Measurements from ENCODE around the gene CD151.

Gene CD151

DNA sequence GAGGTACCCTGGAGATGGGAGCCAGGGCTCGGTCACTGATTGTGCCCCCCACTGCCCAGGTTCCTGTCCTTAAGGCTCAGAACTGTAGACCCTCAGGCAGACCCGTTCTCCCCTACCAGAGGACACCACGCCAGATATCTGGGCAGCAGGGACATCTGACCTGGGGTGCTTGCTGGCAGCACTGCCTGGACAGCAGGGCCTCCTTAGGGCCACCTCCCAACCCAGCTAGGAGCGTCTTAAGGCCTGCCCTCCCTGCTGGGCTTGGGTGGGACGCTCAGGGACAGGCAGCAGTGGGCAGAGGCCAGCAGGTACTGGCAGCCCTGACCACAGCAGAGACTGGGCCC lies 6.5 kb downstream of the CD151 start:
- H3K4me3 ChIP-seq (ENCODE audit: low read depth, low read length), result no peak overlapping the region
- no peak for DNase-seq (ENCODE audit: low read depth)
- TF ChIP-seq, protein P1, sequence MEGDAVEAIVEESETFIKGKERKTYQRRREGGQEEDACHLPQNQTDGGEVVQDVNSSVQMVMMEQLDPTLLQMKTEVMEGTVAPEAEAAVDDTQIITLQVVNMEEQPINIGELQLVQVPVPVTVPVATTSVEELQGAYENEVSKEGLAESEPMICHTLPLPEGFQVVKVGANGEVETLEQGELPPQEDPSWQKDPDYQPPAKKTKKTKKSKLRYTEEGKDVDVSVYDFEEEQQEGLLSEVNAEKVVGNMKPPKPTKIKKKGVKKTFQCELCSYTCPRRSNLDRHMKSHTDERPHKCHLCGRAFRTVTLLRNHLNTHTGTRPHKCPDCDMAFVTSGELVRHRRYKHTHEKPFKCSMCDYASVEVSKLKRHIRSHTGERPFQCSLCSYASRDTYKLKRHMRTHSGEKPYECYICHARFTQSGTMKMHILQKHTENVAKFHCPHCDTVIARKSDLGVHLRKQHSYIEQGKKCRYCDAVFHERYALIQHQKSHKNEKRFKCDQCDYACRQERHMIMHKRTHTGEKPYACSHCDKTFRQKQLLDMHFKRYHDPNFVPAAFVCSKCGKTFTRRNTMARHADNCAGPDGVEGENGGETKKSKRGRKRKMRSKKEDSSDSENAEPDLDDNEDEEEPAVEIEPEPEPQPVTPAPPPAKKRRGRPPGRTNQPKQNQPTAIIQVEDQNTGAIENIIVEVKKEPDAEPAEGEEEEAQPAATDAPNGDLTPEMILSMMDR (IDR thresholded peaks at IDR 0.05; ENCODE audit: insufficient read depth, low read depth, low read length, missing control alignments), result no peak

- no peak overlapping the region for H3K4me3 ChIP-seq (ENCODE audit: low read depth, low read length)
- TF ChIP-seq, protein P1 (IDR thresholded peaks at IDR 0.05; ENCODE audit: insufficient read depth, low read depth, low read length, missing control alignments), result peak; percentile 32
- DNase-seq (ENCODE audit: low read depth), result no peak
Observed at GRCh38 chr11:839875-840617, 7.3 kb downstream of the CD151 start.

GRCh38 chr11:841981-842369 lies 9.2 kb downstream of the CD151 start:
- no peak for DNase-seq (ENCODE audit: low read depth)
- TF ChIP-seq, protein P1 (IDR thresholded peaks at IDR 0.05; ENCODE audit: insufficient read depth, low read depth, low read length, missing control alignments), result no peak
- peak overlapping the region; percentile 98 for H3K4me3 ChIP-seq (ENCODE audit: low read depth, low read length)

DNA sequence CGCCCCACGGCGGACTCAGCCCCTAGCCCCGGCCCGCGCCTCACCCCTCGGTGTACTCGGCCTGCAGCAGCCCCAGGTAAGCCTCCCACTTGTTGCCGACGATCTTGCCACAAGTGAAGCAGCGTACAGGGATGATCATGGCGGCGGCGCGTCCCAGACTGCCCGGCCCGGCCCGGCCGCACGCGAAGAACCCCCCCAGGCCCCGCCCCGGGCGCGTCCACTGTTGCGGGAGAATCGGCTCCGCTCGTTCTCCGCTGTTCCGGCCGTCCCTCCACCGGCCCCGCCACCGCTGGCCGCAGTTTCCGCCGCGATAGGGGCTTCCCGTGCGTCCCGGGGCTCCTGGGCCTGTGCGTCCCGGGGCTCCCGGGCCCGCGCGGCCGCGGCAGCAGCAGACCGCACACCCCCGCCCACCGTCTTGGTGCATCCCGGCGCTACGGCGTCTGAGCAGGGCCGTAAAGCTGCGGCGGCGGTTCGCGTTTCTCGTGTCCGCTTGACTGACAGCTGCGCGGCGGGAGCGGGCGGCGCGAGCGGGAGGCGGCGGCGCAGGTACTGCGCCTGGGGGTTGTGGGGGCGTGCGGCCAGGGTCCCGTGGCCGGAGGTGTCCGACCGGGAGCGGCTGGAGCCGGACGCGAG lies 9.7 kb downstream of the CD151 start, which contains the start of the genes POLR2L and TSPAN4:
POLR2L (minus strand) TSS at position 160 of the 633 bp plus-strand sequence; CDS start at position 139, 21 bp downstream.
TSPAN4 (plus strand) TSS at position 483 of the 633 bp plus-strand sequence. CDS start 7,453 bp downstream, outside the sequence.
- TF ChIP-seq, protein P1 (IDR thresholded peaks at IDR 0.05; ENCODE audit: insufficient read depth, low read depth, low read length, missing control alignments), result no peak
- peak; percentile 96 for DNase-seq (ENCODE audit: low read depth)

GRCh38 chr11:843086-843734 lies 10.5 kb downstream of the CD151 start:
- TF ChIP-seq, protein P1 (IDR thresholded peaks at IDR 0.05; ENCODE audit: insufficient read depth, low read depth, low read length, missing control alignments), result no peak
- peak overlapping the region; percentile 98 for H3K4me3 ChIP-seq (ENCODE audit: low read depth, low read length)
- no peak for DNase-seq (ENCODE audit: low read depth)

More for the DNA sequence above, 9.7 kb downstream of the CD151 start, which contains the start of the genes POLR2L and TSPAN4:
- peak within 1 kb of the TSS; percentile 98 for H3K4me3 ChIP-seq (ENCODE audit: low read depth, low read length)

- DNase-seq (ENCODE audit: low read depth), result no peak
- H3K4me3 ChIP-seq (ENCODE audit: low read depth, low read length), result peak overlapping the region; percentile 98; the same call in 1 of the 2 replicates
- TF ChIP-seq, protein P1 (IDR thresholded peaks at IDR 0.05; ENCODE audit: insufficient read depth, low read depth, low read length, missing control alignments), result no peak
Observed at GRCh38 chr11:843818-844692, 11.3 kb downstream of the CD151 start.

Measured in GM12865 (cell line).